BJ (cell line): ENCODE measurements around the gene TREM2. TPM values are rescaled to one million over a fixed set of nuclear protein-coding genes. Genes with fewer than 3 reads are reported as not detected.

Experiments used
- CTCF ChIA-PET: fragments of 350-600 bp; formaldehyde crosslinking; extraction: SDS; loops from one replicate; lab custom pipeline; 2021; ENCODE audit warnings: antibody characterized with exemption, inconsistent platforms; lab: Yijun Ruan, JAX
- POLR2A ChIA-PET: fragments of 300-600 bp; sonication (Branson Sonifier 250); formaldehyde crosslinking; extraction: SDS; loops from one replicate; lab custom pipeline; 2021; ENCODE audit warnings: antibody characterized with exemption; lab: Charles Lee
- DNase-seq: peaks from one replicate; pipeline ENCODE4 v3.0.0-alpha.2; 2011; ENCODE audit warnings: low read depth
- H3K27me3 ChIP-seq: 2 replicates; pipeline ENCODE4 v1.6.0; 2011; ENCODE audit warnings: low read length; ENCODE audit not compliant: control insufficient read depth, insufficient read depth
- H3K36me3 ChIP-seq: 2 replicates; pipeline ENCODE4 v1.5.1; 2011; ENCODE audit warnings: low read length; ENCODE audit not compliant: control insufficient read depth, insufficient read depth
- H3K4me3 ChIP-seq: 2 replicates; pipeline ENCODE4 v1.5.1; 2011; ENCODE audit warnings: low read depth, mild to moderate bottlenecking, control low read depth, low read length
- polyA plus RNA-seq: library from polyadenylated mRNA; depleted of rRNA; stranded (reverse); fragments of >200 nt; gene quantifications from 2 replicates; pipeline ENCODE4 v1.2.3, GENCODE V29; 2011
- TF ChIP-seq, protein P1 (sequence below): IDR thresholded peaks from 2 replicates; pipeline ENCODE4 v1.5.1; 2011; ENCODE audit warnings: low read depth, mild to moderate bottlenecking, control low read depth, inconsistent platforms, low read length, moderate library complexity; ENCODE audit not compliant: insufficient read depth

TREM2 gene
- polyA plus RNA-seq, 1 experiment: not detected

GRCh38 chr6:41150671-41151070 lies 12.2 kb downstream of the TREM2 start:
- POLR2A ChIA-PET: no interaction called here
- DNase-seq: no peak
- Histone ChIP-seq H3K27me3 (0 out of 2 replicates have a peak, but pooled peaks cover 1% of the 10 kb centered on the region), H3K36me3 (no peaks in the 10 kb centered on the region), H3K4me3 (no peak overlapping the region)
- CTCF ChIA-PET: no interaction called here
- TF ChIP-seq, protein P1, sequence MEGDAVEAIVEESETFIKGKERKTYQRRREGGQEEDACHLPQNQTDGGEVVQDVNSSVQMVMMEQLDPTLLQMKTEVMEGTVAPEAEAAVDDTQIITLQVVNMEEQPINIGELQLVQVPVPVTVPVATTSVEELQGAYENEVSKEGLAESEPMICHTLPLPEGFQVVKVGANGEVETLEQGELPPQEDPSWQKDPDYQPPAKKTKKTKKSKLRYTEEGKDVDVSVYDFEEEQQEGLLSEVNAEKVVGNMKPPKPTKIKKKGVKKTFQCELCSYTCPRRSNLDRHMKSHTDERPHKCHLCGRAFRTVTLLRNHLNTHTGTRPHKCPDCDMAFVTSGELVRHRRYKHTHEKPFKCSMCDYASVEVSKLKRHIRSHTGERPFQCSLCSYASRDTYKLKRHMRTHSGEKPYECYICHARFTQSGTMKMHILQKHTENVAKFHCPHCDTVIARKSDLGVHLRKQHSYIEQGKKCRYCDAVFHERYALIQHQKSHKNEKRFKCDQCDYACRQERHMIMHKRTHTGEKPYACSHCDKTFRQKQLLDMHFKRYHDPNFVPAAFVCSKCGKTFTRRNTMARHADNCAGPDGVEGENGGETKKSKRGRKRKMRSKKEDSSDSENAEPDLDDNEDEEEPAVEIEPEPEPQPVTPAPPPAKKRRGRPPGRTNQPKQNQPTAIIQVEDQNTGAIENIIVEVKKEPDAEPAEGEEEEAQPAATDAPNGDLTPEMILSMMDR: no peak

- no peaks in the 10 kb centered on the region for H3K36me3 ChIP-seq
- CTCF ChIA-PET: no interaction called here
- TF ChIP-seq, protein P1: no peak
- H3K27me3 ChIP-seq: no peaks in the 10 kb centered on the region
- POLR2A ChIA-PET: no interaction called here
- DNase-seq: no peak
- no peak overlapping the region for H3K4me3 ChIP-seq
Measured at GRCh38 chr6:41147917-41148316, 15.0 kb downstream of the TREM2 start.

GRCh38 chr6:41136911-41137310 lies 26.0 kb downstream of the TREM2 start:
- TF ChIP-seq, protein P1: no peak
- no peak for DNase-seq
- Histone ChIP-seq H3K27me3 (no peaks in the 10 kb centered on the region), H3K4me3 (no peak overlapping the region), H3K36me3 (no peaks in the 10 kb centered on the region)
- CTCF ChIA-PET: interaction anchor here (1.1 kb wide), 1 partner anchor 46 kb away, joined by 5 read pairs; no protein-coding TSS in a partner anchor
- POLR2A ChIA-PET: no interaction called here

DNA sequence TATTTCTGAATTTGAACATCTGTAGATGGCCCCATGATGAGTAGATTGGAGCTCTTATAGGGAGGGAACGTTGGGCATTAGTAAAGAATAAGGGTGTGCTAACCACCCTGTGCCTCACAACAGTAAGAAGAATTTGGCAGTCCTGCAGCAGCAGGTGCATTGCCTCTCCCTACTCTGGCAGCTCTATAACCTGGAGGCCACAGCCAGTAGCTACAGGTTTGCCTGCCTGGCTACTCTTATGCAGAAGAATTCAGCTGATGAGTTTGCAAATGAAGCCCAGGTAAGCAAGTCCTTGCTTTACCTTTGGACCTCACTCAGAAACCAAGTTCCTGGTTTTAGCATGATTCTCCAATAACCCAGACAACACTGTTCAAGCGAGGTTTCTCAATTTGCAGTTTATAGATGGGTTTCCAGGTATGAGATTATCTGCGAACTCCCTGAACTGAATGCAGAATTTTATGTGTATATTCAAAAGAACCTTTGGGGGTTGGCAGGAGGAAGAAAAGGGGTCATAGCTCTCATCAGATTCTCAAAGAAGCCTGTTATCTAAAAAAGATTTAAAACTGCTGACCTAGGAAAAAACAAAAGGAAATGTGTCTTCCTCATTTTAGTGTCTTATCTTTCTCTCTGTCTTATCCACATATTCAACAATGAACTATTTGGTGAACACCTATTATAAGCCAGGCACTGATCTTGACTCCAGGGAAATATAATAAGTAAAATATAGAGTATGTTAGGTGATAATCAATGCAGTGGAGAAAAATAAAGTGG lies 27.7 kb downstream of the TREM2 start:
- TF ChIP-seq, protein P1: no peak
- no peaks in the 10 kb centered on the region for H3K27me3 ChIP-seq
- H3K4me3 ChIP-seq: no peak overlapping the region
- no peaks in the 10 kb centered on the region for H3K36me3 ChIP-seq
- ChIA-PET CTCF (no interaction called here), POLR2A (no interaction called here)
- no peak for DNase-seq

DNA sequence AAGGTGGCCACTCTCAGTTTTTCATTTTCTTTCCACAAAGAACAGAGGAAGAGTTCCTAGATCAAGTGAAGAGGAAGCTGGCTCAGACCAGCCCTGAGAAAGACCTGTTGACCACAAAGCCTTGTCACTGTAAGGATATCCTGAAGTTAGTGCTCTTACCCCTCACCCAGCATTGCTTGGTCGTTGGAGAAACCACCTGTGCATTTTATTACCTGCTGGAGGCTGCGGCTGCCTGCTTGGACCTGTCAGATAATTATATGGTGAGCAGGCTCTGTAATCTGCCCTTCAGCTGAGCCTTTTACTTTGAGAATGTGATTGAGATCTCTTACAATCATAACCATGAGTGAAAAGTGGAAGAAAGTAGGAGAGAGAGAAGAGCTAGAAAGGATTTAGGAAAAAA lies 30.7 kb downstream of the TREM2 start:
- no peak for DNase-seq
- ChIA-PET CTCF (no interaction called here), POLR2A (no interaction called here)
- no peaks in the 10 kb centered on the region for H3K27me3 ChIP-seq
- no peak overlapping the region for H3K4me3 ChIP-seq
- TF ChIP-seq, protein P1: no peak
- no peaks in the 10 kb centered on the region for H3K36me3 ChIP-seq
